ENCODE data around the gene ANXA2R.

The ANXA2R gene

DNA sequence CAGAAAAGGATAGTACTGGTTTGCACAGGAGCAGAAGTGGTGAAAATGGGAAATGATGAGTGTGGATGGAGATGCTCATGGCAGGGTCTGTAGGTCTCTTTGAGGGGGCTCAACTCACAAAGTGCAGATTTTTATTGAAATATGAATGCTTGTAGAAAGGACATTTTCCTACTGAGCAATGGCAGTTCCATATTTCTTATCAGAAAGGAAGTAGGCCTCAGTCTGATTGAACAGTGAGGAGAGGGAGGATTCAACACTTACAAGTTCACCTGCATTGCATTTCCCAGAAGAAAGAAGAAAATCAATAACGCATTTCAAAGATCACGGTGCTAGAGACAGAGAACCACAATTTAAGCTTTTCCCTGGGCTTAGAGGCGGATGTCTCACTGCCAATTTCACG is 49.2 kb downstream of the ANXA2R start:
- Histone ChIP-seq H3K4me3 (ENCODE audit: low read length) (no peak overlapping the region), H3K4me2 (ENCODE audit: low read length) (no peak overlapping the region), H3K9ac (ENCODE audit: low read depth, low read length) (no peak overlapping the region), H3K27me3 (ENCODE audit: control insufficient read depth, insufficient read depth, low read length) (no peaks in the 10 kb centered on the region), H3K36me3 (ENCODE audit: insufficient read depth, low read length) (no peaks in the 10 kb centered on the region), H3K9me3 (replicated peaks; ENCODE audit: low read length) (no peaks in the 10 kb centered on the region), H3K4me1 (ENCODE audit: control insufficient read depth, insufficient read depth, low read length) (peaks cover 17% of the 10 kb centered on the region)
